HG03280 (cell line): ENCODE results near the gene TTF1.

Experiments
- ATAC-seq: cut with Tn5 transposase; IDR thresholded peaks from one replicate; pipeline ENCODE4 v1.9.1; 2021; ENCODE audit warnings: mild to moderate bottlenecking, moderate library complexity; ENCODE audit not compliant: unreplicated experiment

Gene TTF1, protein sequence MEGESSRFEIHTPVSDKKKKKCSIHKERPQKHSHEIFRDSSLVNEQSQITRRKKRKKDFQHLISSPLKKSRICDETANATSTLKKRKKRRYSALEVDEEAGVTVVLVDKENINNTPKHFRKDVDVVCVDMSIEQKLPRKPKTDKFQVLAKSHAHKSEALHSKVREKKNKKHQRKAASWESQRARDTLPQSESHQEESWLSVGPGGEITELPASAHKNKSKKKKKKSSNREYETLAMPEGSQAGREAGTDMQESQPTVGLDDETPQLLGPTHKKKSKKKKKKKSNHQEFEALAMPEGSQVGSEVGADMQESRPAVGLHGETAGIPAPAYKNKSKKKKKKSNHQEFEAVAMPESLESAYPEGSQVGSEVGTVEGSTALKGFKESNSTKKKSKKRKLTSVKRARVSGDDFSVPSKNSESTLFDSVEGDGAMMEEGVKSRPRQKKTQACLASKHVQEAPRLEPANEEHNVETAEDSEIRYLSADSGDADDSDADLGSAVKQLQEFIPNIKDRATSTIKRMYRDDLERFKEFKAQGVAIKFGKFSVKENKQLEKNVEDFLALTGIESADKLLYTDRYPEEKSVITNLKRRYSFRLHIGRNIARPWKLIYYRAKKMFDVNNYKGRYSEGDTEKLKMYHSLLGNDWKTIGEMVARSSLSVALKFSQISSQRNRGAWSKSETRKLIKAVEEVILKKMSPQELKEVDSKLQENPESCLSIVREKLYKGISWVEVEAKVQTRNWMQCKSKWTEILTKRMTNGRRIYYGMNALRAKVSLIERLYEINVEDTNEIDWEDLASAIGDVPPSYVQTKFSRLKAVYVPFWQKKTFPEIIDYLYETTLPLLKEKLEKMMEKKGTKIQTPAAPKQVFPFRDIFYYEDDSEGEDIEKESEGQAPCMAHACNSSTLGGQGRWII

DNA sequence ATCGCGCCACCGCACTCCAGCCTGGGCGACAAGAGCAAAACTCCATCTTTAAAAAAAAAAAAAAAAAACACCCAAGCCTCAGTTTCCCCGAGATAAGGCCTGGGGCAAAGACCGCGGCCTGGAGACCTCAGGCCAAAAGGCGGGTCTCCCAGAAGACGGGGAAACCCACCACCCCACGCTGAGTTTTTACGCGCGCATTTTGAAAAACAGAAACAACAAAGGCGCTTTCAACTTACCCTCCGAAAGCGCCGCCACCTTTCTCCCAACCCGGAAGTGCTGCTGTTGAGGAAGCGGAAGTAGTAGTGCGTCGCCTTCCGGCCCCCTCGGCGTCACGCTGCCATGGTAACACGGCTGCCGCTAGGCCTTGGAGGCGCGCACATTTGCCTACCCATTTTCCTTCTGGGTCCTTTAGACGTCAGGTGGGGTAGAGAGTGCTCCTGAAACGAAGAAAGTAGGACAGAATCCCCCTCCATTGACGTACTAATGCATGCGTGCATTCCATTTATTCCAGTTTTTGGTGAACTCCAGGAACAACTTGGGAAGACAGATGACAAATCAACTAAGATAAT, at the start of gene TTF1:
Gene TTF1, minus strand, starts transcription at position 287 of the 569 bp plus-strand sequence. CDS start 4,019 bp downstream, outside the sequence.
- peak; percentile 78 for ATAC-seq

DNA sequence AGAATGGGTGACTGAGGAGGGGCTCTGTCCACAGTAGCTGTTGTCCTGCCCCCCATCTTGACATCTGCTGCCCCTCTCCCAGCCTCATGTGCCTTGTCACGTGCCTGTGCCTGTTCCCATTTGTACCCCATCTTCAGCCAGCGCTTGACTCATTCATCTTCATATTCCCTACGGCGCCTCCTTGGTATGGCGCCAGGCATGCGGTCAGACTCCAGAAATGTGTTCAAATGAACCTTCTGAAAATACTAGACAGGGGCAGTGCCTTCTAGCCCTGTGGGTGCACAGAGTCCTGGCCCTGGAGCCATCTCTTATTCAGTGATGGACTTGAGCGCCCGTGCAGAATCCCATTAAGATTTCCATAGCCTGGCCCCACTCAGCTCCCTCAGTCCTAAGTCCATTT, 49.6 kb upstream of the TTF1 start:
- ATAC-seq: no peak

DNA sequence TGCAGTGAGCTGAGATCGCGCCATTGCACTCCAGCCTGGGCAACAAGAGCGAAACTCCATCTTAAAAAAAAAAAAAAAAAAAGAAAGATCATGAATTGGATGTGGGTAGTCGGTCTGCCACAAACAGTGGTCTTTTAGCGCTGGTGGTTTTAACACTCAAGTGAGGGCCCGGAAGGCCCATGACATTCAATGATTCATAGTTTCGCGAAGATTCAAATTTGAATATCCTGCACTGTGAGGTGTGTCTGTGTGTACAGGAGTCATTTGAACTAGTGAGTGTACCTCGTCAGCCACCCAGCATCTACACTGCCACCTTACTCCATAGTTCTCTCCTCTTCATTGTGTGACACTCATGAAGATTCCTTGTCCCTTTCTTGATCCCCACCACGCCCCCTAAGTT, 44.6 kb upstream of the TTF1 start:
- no peak for ATAC-seq

DNA sequence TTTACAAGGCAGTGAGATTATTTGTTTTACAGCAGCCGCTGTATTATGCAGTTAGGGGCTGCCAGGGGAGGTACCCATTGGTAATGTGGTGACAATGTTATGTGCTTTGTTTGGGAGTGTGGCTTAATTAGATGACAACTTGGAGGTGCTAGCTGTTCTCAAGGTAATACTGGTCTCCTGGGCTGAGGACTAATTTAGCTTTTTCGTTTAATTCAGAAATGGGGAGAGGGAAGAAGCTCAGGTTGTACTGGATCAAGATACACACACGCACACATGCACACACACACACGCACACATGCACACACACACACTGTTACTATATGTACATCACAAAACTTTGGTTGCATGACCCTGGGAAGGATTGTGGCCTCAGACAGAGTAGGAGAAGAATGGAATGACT, 41.3 kb upstream of the TTF1 start:
- no peak for ATAC-seq

DNA sequence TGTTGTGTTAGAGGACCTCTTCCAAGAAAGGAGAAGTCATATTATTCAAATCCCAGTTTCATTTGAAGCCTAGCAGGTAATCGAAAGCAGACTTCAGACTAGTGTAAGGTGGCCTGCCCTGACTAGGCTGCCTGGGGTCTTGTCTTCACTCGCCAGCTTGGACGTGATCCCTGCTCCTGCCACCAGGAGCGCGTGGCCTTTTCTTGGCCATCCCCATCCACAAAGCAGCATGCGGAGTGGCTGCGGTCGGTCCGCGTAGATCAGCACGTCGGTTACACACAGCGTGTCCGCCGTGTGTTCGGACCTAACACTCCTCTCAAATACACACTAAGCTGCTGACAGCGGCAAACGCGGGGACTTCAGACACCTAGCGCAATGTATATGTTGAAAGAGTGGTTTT, 40.7 kb upstream of the TTF1 start:
- ATAC-seq: no peak

DNA sequence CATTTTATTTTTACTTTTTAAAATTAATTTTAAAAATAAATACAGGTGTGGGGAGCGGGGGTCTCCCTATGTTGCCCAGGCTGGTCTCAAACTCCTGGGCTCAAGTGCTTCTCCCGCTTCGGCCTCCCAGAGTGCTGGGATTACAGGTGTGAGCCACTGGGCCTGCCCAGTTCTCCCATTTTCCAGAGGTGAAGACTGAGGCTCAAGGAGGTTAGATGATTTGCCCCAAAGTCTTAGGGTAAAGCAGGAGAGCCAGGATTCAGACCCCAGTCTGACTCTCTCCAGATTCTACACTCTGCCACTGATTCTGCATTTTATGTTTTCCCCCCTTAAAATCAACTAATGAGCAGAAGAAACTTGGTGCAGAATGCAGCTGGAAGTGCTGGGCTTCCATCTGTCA, 40.2 kb upstream of the TTF1 start:
- ATAC-seq: no peak

DNA sequence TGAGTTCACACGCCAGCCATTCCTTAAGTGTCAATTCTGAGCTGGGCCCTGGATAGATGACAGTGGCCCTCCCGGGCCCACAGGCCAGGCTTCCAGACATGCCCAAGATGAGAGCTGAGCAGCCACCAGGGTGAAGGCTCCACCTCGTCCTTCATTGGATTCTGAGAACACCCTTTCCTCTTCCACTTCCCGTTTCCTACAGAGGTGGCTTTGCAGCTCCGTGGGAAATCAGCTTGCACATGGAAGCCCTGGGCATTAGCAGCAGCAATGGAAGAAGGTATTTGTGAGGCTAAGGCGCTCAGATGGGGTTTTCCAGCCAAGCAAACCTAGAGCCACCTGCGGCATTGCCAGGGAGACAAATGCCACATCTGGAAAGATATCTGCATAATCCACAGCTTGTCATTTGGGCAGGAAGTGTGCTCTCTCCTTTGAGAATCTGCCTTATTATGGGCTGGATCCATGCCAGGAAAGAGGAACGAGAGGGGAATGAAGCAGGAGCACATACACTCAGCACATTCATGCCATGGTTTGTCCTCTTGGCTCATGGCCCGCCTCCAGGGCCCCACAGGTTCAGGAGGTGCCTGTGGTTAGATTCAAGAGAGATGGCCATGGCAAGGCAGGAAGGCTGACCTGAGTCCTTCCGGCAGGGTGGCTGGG, 37.4 kb upstream of the TTF1 start:
- ATAC-seq: no peak

DNA sequence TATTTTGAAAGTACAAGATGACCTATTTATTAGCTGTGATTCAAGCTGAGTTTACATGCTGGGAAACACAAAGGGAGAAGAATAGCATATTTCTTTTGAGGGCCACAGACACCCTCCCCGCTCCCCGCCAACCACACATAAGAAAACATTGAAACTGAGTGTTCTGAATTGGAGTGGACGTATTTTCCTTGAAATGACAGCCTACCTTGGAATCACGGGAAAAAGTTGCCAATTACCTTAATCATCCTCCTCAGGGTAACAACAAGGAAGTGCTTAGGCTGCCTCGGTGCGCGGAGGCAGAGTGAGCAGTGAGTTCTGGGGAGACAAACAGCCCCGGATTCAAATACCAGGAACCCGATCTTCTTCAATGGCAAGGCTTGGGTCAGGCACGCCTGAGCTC, 34.8 kb upstream of the TTF1 start:
- ATAC-seq: no peak

DNA sequence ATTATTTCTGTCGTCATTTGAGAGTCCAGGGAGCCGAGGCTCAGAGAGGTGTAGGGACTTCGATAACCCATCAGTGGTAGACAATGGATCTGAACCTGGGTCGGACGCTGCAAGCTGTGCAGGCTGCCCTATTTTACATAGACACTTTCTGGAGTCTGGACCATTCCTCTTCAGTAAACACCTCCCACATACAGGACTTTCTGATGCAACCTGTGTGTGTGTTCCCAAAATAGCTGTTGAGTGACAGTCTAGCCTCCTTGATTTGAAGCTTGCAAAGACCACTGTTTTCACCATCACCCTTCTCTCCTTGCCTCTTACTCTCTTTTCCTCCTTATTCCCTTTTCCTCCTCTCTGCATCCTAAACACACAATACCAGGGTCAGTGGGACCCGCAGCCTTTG, 34.1 kb upstream of the TTF1 start:
- no peak for ATAC-seq

DNA sequence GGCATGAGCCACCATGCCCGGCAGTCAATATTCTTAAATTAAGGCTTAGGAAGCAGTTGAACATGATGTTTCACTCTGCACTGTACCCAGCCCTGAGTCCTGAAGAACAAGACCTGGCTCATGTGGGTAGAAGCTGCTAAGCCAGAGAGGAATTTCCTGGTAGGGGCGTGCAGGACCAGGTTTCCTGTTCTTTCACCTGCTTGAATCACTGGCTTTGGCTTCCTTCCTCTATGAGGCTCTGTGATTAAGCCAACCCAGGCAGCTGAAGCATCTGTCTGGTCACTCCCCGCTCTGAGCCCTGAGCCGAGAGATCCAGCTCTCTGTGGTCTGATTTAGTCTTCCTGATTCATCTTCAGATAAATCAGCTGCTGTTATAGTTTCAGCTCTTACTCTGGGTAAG, 32.5 kb upstream of the TTF1 start:
- ATAC-seq: no peak

DNA sequence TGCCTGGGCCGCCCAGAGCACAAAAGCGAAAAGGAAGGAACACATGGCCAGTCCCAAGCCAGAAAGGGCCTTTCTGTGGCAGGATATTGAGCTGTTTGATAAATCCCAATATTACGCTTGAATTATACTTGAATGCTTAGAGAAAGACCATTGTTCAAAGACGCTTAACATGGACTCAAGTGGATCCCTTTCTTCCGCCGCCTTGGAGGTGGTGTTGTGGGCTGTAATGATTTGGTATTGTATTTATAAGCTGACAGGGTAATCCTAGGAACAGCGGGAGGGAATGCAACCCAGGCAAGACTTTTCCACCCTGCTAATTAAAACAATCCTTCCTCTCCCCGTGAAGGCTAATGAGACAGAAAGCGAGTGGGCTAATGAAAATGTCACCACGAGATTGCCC, 28.2 kb upstream of the TTF1 start:
- no peak for ATAC-seq

DNA sequence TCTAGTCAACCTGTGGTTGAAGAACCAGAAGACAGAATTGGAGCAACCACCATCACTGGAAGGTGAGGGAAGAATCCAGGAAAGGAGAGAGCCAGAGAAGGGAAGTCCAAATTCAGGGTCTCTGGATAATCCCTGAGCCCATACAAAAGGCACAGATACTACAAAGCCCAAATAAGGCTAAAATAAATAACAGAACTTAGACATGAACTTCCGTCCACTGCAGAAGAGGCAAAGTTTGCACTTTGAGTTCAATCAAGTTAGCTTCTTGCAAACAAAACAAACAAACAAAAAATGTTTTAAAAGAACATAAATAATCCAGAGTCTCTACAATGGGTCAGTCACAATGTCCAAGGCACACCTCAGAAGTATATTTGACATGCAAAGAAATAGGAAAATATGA, 24.4 kb upstream of the TTF1 start:
- no peak for ATAC-seq

DNA sequence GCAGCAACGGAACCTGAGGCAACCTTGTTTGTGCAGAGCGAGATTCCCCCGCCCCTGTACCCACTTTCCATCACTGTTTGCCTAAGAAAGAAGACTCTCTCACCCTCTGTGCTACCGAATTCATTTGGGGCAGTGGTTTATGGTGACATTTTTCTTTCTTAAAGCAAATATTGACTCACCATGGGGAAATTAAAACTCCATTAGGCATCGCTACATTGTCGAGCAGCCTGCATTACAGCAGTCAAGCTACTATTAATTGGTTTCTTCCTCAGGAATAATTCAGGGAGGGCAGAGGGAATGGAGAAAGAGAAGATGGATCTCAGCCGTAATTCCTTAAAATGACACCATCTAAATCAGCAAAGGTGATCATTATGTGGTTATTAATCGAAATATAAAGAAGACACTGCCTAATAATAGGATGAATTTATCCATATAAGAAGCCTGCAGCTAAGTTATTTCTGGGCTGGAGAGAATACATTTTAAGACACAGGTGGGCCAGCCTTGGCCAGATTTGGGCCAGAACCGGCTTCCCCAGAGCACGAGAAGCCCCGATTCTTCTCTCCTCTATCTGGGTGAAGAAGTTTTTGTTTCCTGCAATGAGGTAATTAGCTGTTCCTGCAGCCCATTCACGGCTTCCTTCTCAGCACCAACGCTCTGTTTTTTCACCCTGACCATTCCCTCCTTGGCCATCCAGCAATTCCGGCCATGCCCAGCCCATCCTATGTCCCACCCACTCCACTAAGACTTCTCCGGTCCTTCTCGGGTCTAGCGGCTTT, 20.2 kb upstream of the TTF1 start:
- no peak for ATAC-seq

DNA sequence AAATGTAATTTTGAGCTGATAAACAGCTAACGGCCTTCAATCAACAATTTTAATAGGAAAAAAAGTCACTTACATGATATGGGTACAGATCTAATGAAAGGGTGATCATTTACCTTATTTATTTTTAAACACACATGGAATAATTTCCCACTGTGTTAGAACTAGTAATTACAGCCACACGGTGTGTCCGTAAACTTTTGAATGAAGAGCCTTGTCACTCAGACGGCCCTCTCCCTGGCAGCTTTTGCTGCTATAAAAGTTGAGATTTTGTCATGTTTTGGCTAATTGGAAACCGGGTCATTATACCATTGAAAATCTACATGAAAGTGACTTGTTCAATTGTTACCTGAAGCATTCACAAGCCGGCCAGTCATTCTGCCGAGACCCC, 19.0 kb upstream of the TTF1 start:
- ATAC-seq: no peak

DNA sequence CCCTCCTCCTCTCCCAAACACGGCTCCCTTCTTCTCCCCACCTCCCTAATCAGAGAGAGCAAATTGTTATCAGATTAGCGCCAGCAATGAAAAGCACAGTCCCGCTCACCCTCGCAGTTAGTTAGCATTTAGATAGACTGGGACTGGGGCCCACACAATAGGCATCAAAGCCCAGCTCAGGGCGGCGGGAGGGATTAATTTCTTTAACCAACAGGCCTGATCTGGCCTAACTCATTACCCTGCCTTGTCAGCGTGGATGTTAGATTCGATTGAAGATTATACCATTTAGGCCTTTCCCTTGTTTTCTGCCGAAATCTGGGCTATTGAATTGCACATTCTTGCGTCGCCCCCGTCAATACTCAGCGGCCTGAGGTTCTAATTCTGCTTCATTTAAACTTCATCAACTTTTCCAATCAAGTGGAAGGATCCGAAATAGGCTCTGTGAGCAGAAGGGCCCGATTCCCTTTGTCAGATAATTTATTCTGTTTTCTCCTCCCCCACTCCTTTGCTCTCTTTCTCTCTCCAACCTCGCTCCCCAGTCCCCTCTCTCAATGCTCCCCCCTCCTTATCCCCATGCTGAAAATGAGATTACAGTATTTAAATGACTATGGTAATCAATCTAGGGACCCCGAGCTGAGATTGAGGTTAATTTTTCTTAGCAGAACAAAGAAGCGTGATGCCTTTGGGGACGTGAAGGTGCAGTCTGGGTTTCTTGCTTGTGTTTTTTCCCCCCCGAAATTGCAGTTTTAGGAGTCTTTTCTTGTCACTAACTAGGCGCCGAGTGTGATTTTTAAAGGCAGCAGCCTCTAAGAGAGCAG, 18.4 kb upstream of the TTF1 start:
- ATAC-seq: no peak

DNA sequence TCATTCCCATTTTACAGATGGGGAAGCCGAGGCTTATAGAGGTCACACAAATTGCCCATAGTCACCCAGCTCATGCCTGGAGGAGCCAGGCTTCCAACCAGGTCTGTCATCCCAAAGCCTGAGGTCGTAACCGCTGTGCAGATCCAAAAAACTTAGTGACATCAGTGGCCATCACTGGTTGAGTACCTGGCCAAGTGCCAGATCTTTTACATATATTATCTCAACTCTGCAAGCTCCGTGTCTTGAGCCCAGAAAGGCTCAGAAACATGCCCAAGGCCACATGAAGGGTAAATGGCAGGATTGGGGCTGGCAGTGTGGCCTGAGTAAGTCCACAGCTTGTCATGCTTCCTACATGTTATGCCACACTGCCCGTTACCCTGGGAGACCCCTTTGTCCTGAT, 16.9 kb upstream of the TTF1 start:
- ATAC-seq: no peak

DNA sequence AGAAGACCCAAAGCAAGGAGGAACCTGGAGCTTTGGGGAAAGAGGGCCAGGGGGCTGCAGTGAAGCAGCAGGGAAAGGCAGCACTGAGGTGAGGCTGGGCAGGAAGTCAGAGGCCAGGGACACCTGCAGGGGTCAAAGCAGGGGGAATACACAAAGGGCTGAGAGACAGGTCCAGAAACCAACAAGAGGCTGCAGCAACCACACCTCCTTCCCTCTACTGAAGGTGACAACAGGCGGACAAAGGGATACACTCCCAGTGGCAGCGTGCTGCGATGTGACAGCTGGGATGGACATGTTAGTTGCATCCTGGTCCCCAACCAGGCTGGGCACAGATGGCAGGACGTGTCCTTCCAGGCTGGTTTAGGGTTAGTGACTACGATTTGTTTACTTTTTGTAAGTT, 15.9 kb upstream of the TTF1 start:
- no peak for ATAC-seq

DNA sequence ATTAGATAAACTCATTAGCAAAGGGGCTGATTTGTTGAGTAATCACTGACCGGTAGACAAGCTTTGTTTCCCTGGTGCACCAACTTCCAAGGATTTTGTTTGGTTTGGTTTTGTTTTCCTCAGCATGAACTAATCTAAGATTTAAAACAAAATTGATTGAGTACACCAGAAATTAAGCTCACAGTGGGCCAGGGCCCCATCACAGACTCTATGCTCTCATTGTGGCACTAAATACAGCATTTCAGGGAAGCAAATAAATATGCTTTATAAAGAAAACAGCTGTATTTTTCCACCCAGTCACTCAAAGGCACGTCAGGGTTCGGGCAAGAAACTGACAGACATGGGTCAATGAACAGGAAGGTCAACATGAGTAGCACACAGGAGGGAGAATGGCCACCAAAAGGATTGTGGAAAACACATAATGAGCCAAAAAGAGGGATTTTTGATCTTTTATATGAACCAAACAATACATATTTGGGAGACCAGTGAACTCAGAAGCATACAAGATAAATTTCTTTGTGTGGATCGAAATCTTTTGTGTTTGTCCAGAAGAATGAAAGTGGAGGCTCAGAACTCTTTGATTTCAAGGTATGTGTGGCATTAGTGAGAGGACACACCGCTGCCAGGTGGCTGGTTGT, 12.2 kb upstream of the TTF1 start:
- ATAC-seq: no peak

DNA sequence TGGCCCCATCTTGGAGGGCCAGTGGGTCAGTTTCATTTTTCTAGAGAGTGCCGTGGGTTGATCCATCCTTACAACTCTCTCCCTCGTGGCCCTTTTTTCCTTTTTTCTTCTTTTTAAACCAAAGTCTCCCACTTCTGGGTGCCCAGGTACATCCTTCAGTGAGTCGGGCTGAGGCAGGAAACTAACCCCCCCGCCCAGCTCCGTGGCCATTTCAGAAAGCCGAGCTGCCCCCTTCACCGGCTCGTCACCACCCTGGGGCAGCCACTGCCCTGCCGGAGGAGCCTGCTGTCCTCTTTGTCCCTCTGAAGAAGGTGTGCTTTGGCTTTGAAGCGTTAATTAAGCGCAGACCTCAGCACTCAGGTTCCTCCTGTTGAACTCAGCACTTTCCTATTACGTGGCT, 8.5 kb upstream of the TTF1 start:
- ATAC-seq: no peak
